Stomach (tissue), 9 donors: Measurements from ENCODE around the gene CDH12. TPM values are rescaled to one million over a fixed set of nuclear protein-coding genes. Genes with fewer than 3 reads are reported as not detected.

Experiments
- DNase-seq, 2 donors: peaks; one replicate each; pipeline versions ENCODE4 v3.0.0 to v3.0.0-alpha.2; 2013 to 2019
- H3K27ac ChIP-seq, 5 donors: fragments of 200-600 bp in 4 of 5; sonication (generic) in 4 of 5; one replicate each; pipeline ENCODE4 v1.5.1; 2013 to 2019; ENCODE audit warnings: mild to moderate bottlenecking in 1 of 5, moderate library complexity in 1 of 5
- H3K27me3 ChIP-seq, 3 donors: fragments of 200-600 bp; sonication (generic); one replicate each; pipeline ENCODE4 v1.5.1; 2017 to 2019; ENCODE audit warnings: mixed run types in 1 of 3
- H3K36me3 ChIP-seq, 4 donors: fragments of 200-600 bp; sonication (generic); 1 replicate in 3 of 4; 2 replicates in 1 of 4; pipeline ENCODE4 v1.5.1; 2016 to 2019
- H3K4me1 ChIP-seq, 4 donors: fragments of 200-600 bp; sonication (generic); one replicate each; pipeline ENCODE4 v1.5.1; 2016 to 2019
- H3K4me3 ChIP-seq, 4 donors: fragments of 200-600 bp; sonication (generic) in 3 of 4; one replicate each; pipeline ENCODE4 v1.5.1; 2016 to 2019; ENCODE audit warnings: mild to moderate bottlenecking in 1 of 4
- H3K9me3 ChIP-seq, 4 donors: fragments of 200-600 bp; sonication (generic); one replicate each; pipeline ENCODE4 v1.5.1; 2016 to 2019
- CTCF ChIP-seq, 7 experiments: fragments of 450-650 bp in 4 of 7; fragments of 200-600 bp in 3 of 7; sonication (generic) in 3 of 7; IDR thresholded peaks; one replicate each; pipeline ENCODE4 v1.5.1; 2016 to 2019; ENCODE audit warnings: antibody characterized with exemption in 7 of 7, control low read depth in 2 of 7, mild to moderate bottlenecking in 1 of 7
- EP300 ChIP-seq: sonication (generic); formaldehyde crosslinking; IDR thresholded peaks from one replicate; pipeline ENCODE4 v1.6.1; 2017; ENCODE audit warnings: antibody characterized with exemption
- POLR2A ChIP-seq, 4 donors: fragments of 450-650 bp; IDR thresholded peaks; one replicate each; pipeline ENCODE4 v1.6.1; 2016; ENCODE audit warnings: antibody characterized with exemption in 4 of 4, control low read depth in 2 of 4, mild to moderate bottlenecking in 1 of 4, moderate library complexity in 1 of 4
- POLR2AphosphoS5 ChIP-seq, 3 donors: sonication (generic); formaldehyde crosslinking; IDR thresholded peaks; one replicate each; pipeline ENCODE4 v1.6.1; 2016; ENCODE audit warnings: antibody characterized with exemption in 3 of 3
- WGBS, 5 donors: extraction: QIAGEN DNeasy Blood & Tissue Kit in 3 of 5; methylation state at CpG; one replicate each; pipeline versions ENCODE4 v1.1.5 to v1.1.7; 2013 to 2018; 5-methylcytosine and 5-hydroxymethylcytosine counted together
- intact Hi-C: fragments of 100-400 bp; cut with DNase I; formaldehyde crosslinking; loops from one replicate; pipeline ENCODE4 v1.15.1; 2023; ENCODE audit warnings: low total_unique reads
- polyA plus RNA-seq, 3 donors: library from polyadenylated mRNA; stranded (reverse); fragments of 200-250 nt; gene quantifications; one replicate each; pipeline ENCODE4 v1.2.3, GENCODE V29; 2013
- total RNA-seq, 5 donors: library from RNA; depleted of rRNA; stranded (reverse); fragments of >200 nt; gene quantifications; one replicate each; pipeline versions ENCODE4 v1.1.0 to v1.2.3, GENCODE V29; 2014 to 2016
- donor health status: healthy with polysubstance abuse.
- donor health status: Bipolar disorder and iron deficiency.
- donor health status: healthy.

The CDH12 gene
- total and polyA plus RNA-seq, 8 donors, result 0.76 to 1.3 TPM; not detected in 6

DNA sequence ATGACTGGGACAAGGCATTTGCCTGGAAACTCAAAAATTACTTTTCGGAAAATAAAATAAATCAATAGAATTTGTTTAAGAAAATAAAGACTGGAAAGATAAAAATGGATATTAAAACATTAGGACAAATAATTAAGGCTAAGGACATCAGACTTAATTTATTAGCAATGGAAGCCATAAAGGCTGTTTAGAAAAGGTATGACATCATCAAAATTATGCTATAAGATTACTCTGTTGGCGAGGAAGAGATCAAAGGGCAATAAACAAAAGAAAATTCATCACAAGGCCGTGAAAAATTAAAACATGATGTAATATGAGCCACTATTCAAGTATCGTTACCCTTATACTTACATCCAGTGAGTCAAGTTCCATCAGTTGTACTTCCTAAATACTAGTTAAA, 2.7 kb upstream of the CDH12 start:
- no peaks in the 10 kb centered on the region for H3K9me3 ChIP-seq
- peaks cover 0 to 10% (median 0%) of the 10 kb centered on the region in 3 donors for H3K27me3 ChIP-seq
- no peak overlapping the region for H3K27ac ChIP-seq
- intact Hi-C loops, result no loop called here
- peaks cover 0 to 11% (median 8%) of the 10 kb centered on the region in 4 donors for H3K4me1 ChIP-seq
- no peaks in the 10 kb centered on the region for H3K36me3 ChIP-seq
- 72 to 80% (median 77%) methylated on average over 4 of the region's 4 CpGs for WGBS, 5 donors
- DNase-seq, result no peak
- TF ChIP-seq EP300 (no peak), POLR2AphosphoS5 (IDR thresholded peaks at IDR 0.05) (no peak)
- no peak overlapping the region for H3K4me3 ChIP-seq

GRCh38 chr5:22850981-22851380, 2.2 kb downstream of the CDH12 start:
- Histone ChIP-seq H3K36me3 (no peaks in the 10 kb centered on the region), H3K4me1 (peaks cover 0 to 11% (median 8%) of the 10 kb centered on the region in 4 donors), H3K27me3 (peaks cover 0 to 10% (median 0%) of the 10 kb centered on the region in 3 donors), H3K4me3 (no peak overlapping the region), H3K9me3 (no peaks in the 10 kb centered on the region), H3K27ac (no peak overlapping the region)
- TF ChIP-seq POLR2A (IDR thresholded peaks at IDR 0.05) (no peak), CTCF (IDR thresholded peaks at IDR 0.05) (no peak), POLR2AphosphoS5 (IDR thresholded peaks at IDR 0.05) (no peak), EP300 (no peak)
- intact Hi-C loops, result no loop called here
- no peak for DNase-seq
- 47 to 56% (median 50%) methylated on average over 3 of the region's 3 CpGs for WGBS, 5 donors

DNA sequence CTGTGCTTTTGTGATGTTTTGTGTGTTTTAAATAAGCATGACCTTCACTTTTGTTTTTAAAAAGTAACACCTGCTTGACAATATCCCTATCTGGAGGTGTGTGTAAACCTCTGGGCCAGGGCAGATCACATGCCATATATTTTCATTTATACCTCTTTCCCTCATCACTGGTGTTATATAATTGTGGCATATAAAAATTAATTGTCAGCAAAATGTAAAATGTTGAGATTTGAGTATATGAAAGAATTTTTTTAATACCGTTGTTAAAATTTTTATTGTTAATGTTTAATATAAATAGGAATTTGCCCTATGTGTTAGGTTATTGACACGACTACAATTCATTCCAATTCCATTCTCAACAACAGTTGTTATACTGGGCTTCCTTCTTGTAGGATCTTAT, 6.5 kb downstream of the CDH12 start:
- Histone ChIP-seq H3K27me3 (no peaks in the 10 kb centered on the region), H3K4me1 (no peaks in the 10 kb centered on the region), H3K4me3 (no peak overlapping the region), H3K36me3 (no peaks in the 10 kb centered on the region), H3K27ac (no peak overlapping the region), H3K9me3 (no peaks in the 10 kb centered on the region)
- no peak for DNase-seq
- 76 to 92% (median 88%) methylated on average over 2 of the region's 2 CpGs for WGBS, 5 donors
- intact Hi-C loops, result no loop called here
- no peak for TF ChIP-seq EP300
- no peak for TF ChIP-seq POLR2A (IDR thresholded peaks at IDR 0.05)
- no peak for TF ChIP-seq CTCF (IDR thresholded peaks at IDR 0.05)
- TF ChIP-seq POLR2AphosphoS5 (IDR thresholded peaks at IDR 0.05), result no peak

DNA sequence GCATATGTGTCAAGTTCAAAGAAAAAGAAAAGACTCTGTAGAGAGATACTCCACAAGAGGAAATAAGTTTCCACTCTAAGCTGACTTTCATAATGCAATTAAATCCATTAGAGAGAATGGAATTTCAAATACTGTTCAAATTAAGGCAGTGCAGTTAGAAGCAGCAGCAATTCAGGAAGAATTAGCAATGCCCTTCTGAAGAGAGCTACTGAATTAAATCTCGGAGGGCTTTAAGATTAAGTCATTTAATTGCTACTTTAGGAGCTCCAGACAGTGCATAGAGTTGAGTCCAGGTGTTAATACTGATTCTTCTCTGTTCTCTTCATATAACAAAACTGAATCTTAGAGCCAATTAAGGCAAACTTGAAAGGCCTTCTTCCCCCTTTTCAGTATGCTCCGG, 8.5 kb downstream of the CDH12 start:
- no peak overlapping the region for H3K4me3 ChIP-seq
- H3K27me3 ChIP-seq, result no peaks in the 10 kb centered on the region
- intact Hi-C loops, result no loop called here
- H3K9me3 ChIP-seq, result no peaks in the 10 kb centered on the region
- TF ChIP-seq POLR2AphosphoS5 (IDR thresholded peaks at IDR 0.05), result no peak
- no peak for TF ChIP-seq EP300
- H3K4me1 ChIP-seq, result no peaks in the 10 kb centered on the region
- no peaks in the 10 kb centered on the region for H3K36me3 ChIP-seq
- DNase-seq, result no peak
- H3K27ac ChIP-seq, result no peak overlapping the region
- WGBS, 5 donors, result 76 to 89% (median 83%) methylated on average over 2 of the region's 2 CpGs

DNA sequence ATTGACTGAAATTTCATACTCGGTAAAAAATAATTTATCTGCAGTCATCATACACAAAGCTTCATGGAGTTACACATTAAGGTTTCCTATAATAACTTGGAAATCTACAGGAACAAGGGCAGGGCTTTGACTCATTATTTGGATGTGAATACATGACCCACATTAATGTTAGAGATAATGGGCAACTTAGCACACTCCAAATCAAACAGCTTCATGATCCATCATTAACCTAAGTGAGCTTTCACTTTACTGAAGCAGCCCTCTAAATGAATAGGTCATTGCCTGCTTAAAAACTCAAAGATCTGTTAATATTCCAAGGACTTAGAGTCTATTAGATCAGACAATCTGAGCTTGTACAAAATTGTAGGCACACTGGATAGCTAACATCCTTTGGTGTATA, 9.0 kb downstream of the CDH12 start:
- no peak overlapping the region for H3K4me3 ChIP-seq
- no peak overlapping the region for H3K27ac ChIP-seq
- DNase-seq, result no peak
- WGBS, 5 donors, result 41 to 74% (median 48%) methylated on average over 1 of the region's 1 CpG
- no peak for TF ChIP-seq POLR2AphosphoS5 (IDR thresholded peaks at IDR 0.05)
- H3K4me1 ChIP-seq, result no peaks in the 10 kb centered on the region
- H3K27me3 ChIP-seq, result no peaks in the 10 kb centered on the region
- intact Hi-C loops, result no loop called here
- no peaks in the 10 kb centered on the region for H3K36me3 ChIP-seq
- H3K9me3 ChIP-seq, result no peaks in the 10 kb centered on the region

DNA sequence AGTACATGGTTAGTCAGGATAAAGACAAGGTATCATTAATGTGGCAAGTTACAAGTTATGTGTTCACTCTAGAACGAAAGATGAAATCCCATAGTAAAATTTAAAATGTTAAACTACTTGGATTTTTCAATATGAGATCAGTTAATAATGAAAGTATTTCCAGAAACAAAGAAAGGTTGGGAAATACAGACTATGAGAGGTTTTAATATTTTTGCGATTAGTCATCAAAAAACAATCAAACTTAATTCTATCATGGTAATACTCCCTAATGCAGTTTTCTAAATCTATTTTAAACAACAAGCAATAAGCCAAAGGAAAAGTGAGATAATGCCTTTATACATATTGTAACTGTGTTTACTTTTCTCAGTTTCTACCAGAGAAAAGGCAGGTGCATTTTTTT, 10.6 kb downstream of the CDH12 start:
- H3K27me3 ChIP-seq, result no peaks in the 10 kb centered on the region
- TF ChIP-seq CTCF (IDR thresholded peaks at IDR 0.05) (no peak), POLR2AphosphoS5 (IDR thresholded peaks at IDR 0.05) (no peak)
- no peaks in the 10 kb centered on the region for H3K9me3 ChIP-seq
- intact Hi-C loops, result no loop called here
- no peak overlapping the region for H3K27ac ChIP-seq
- no peak overlapping the region for H3K4me3 ChIP-seq
- H3K4me1 ChIP-seq, result no peaks in the 10 kb centered on the region
- no peaks in the 10 kb centered on the region for H3K36me3 ChIP-seq
- no peak for DNase-seq
- 48 to 69% (median 54%) methylated on average over 2 of the region's 2 CpGs for whole genome bisulfite sequencing, 5 donors
